ENCODE results near the gene TRPM6.

The TRPM6 gene

GRCh38 chr9:74696520-74696919 lies 191.2 kb downstream of the TRPM6 start:
- DNase-seq = no peak

- DNase-seq = no peak
Observed at GRCh38 chr9:74691058-74691457, 196.7 kb downstream of the TRPM6 start.

- no peak for DNase-seq
Observed at GRCh38 chr9:74683322-74683721, 204.4 kb downstream of the TRPM6 start.

GRCh38 chr9:74681906-74682305 lies 205.8 kb downstream of the TRPM6 start:
- no peak for DNase-seq

GRCh38 chr9:74674077-74674476 lies 213.6 kb downstream of the TRPM6 start:
- DNase-seq = no peak
